ENCODE results near the gene DOCK9. TPM values are rescaled to one million over a fixed set of nuclear protein-coding genes. Genes with fewer than 3 reads are reported as not detected.

Gene DOCK9
- total RNA-seq, 1 donor from 2014 or later: 24.1 TPM

DNA sequence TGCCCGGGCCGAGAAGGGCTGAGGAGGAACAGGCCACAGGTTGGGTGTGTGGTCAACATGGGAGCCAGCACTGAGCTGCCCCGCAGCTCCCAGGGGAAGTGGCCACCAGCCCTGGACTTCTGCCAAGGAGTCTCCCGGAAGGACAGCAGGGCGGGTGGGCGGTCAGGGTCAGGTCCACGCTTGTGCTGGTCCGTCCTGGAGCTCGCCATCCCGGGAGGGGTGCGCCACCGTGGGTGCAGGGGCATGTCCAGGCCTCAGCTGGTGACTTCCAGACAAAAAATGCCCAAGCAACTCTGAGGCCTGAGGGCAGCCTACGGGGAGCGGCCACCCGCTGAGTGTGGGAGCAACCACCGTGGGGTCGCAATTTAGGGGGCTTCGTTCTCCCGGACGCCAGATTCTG, 203.9 kb downstream of the DOCK9 start:
- H3K36me3 Mint-ChIP-seq (ENCODE audit: unreplicated experiment): no peaks in the 10 kb centered on the region
- peaks cover 30% of the 10 kb centered on the region for H3K27me3 Mint-ChIP-seq (ENCODE audit: unreplicated experiment)
- H3K9me3 Mint-ChIP-seq (ENCODE audit: unreplicated experiment): no peaks in the 10 kb centered on the region
- H3K4me3 Mint-ChIP-seq (ENCODE audit: unreplicated experiment): no peak overlapping the region
- no peak for DNase-seq (ENCODE audit: extremely low spot score, unreplicated experiment)
- TF ChIP-seq, protein P1, sequence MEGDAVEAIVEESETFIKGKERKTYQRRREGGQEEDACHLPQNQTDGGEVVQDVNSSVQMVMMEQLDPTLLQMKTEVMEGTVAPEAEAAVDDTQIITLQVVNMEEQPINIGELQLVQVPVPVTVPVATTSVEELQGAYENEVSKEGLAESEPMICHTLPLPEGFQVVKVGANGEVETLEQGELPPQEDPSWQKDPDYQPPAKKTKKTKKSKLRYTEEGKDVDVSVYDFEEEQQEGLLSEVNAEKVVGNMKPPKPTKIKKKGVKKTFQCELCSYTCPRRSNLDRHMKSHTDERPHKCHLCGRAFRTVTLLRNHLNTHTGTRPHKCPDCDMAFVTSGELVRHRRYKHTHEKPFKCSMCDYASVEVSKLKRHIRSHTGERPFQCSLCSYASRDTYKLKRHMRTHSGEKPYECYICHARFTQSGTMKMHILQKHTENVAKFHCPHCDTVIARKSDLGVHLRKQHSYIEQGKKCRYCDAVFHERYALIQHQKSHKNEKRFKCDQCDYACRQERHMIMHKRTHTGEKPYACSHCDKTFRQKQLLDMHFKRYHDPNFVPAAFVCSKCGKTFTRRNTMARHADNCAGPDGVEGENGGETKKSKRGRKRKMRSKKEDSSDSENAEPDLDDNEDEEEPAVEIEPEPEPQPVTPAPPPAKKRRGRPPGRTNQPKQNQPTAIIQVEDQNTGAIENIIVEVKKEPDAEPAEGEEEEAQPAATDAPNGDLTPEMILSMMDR (IDR thresholded peaks at IDR 0.05): no peak
- no peaks in the 10 kb centered on the region for H3K4me1 Mint-ChIP-seq (ENCODE audit: unreplicated experiment)
- H3K27ac Mint-ChIP-seq (ENCODE audit: unreplicated experiment): no peak overlapping the region

DNA sequence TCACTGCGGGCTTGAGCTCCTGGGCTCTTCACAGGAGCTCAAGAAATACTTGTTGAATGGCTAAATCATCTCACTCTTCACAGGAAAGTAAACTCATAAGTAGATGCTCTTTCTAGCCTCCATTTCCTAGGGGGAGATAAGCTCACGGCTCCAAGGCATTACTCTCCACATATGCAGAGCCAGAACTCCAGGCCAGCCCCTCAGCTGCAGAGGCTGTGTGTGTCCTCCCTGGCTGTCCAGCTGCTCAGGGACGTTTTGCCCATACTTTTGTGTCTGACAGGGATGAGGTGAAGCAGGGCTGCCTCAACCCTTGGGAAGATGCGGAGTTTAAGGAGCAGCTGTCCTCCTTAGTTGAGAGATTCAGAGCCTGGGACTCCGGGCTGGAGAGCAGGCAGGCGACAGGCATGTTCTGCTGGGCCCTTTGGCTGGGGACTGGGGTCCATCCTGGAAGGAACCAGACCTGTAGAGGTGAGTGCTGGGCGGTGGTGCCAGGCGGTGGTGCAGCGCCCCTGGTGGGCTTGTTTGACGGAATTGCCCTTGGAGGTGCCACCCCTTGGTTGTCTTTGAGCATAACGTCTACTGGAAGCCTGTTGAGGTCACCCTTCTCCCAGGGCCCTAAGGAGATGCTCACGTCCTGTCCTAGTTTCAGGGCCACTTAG, 204.9 kb downstream of the DOCK9 start:
- peaks cover 38% of the 10 kb centered on the region for H3K27me3 Mint-ChIP-seq (ENCODE audit: unreplicated experiment)
- H3K9me3 Mint-ChIP-seq (ENCODE audit: unreplicated experiment): no peaks in the 10 kb centered on the region
- TF ChIP-seq, protein P1 (IDR thresholded peaks at IDR 0.05): no peak
- DNase-seq (ENCODE audit: extremely low spot score, unreplicated experiment): no peak
- H3K4me3 Mint-ChIP-seq (ENCODE audit: unreplicated experiment): no peak overlapping the region
- H3K36me3 Mint-ChIP-seq (ENCODE audit: unreplicated experiment): no peaks in the 10 kb centered on the region
- no peak overlapping the region for H3K27ac Mint-ChIP-seq (ENCODE audit: unreplicated experiment)
- H3K4me1 Mint-ChIP-seq (ENCODE audit: unreplicated experiment): no peaks in the 10 kb centered on the region

DNA sequence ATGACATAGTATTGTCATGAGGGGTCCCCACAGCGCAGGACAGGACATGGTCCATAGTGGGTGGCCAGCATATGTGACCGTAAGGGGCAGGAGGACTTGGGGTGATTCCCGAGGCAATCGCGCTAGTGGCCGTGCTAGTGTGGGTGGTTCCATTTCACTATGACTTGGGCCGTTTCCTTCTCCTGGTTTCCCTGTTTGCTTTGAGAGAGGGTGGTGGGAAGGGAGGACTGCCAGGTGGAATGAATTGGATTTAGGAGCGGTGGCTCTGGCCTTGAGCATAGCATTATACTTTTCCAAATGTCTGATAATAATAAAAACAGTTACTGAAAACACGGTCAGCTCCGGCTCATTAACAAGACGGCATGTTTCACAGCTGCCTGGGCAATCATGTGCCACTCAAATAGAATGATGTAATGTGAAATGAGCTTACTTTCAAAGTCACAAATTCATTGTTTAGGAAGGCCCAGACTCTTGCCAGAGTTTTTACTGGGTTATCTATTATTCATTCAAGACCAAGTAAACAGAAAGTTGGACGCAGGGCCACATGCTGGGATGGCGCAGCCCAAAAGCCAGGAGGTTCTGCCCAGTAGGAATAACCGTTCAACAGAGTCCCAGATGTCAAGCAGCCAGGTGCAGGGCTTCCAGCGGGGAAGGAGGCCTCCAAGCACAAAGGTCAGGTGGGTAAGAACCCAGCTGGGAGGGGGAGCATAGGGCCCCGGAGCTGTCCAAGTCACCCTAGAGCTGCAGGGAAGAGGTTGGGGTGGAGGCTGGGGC, 205.8 kb downstream of the DOCK9 start:
- no peak for DNase-seq (ENCODE audit: extremely low spot score, unreplicated experiment)
- Mint-ChIP-seq H3K27ac (ENCODE audit: unreplicated experiment) (no peak overlapping the region), H3K27me3 (ENCODE audit: unreplicated experiment) (peaks cover 39% of the 10 kb centered on the region)

DNA sequence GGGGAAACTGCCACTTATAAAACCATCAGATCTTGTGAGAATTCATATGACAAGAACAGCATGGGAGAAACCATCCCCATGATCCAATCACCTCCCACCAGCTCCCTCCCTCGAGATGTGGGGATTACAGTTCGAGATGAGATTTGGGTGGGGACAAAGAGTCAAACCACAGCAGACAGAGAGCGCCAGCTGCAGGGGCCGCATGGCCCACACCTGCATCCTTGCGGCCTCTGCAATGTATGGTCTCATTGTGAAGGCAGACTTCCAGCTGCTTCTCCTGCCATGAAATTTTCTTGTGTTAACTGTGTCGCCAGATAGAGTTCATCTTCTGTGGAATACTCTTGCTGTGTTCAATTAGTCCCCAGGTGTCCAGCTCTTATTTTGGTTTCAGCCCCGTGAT, 208.1 kb downstream of the DOCK9 start:
- TF ChIP-seq, protein P1 (IDR thresholded peaks at IDR 0.05): no peak
- Mint-ChIP-seq H3K4me3 (ENCODE audit: unreplicated experiment) (no peak overlapping the region), H3K27ac (ENCODE audit: unreplicated experiment) (no peak overlapping the region), H3K4me1 (ENCODE audit: unreplicated experiment) (no peaks in the 10 kb centered on the region), H3K27me3 (ENCODE audit: unreplicated experiment) (peaks cover 55% of the 10 kb centered on the region), H3K36me3 (ENCODE audit: unreplicated experiment) (no peaks in the 10 kb centered on the region), H3K9me3 (ENCODE audit: unreplicated experiment) (no peaks in the 10 kb centered on the region)
- no peak for DNase-seq (ENCODE audit: extremely low spot score, unreplicated experiment)

More for the DNA sequence above, 205.8 kb downstream of the DOCK9 start:
- H3K4me3 Mint-ChIP-seq (ENCODE audit: unreplicated experiment): no peak overlapping the region
- TF ChIP-seq, protein P1 (IDR thresholded peaks at IDR 0.05): no peak
- H3K4me1 Mint-ChIP-seq (ENCODE audit: unreplicated experiment): no peaks in the 10 kb centered on the region
- no peaks in the 10 kb centered on the region for H3K36me3 Mint-ChIP-seq (ENCODE audit: unreplicated experiment)
- no peaks in the 10 kb centered on the region for H3K9me3 Mint-ChIP-seq (ENCODE audit: unreplicated experiment)

DNA sequence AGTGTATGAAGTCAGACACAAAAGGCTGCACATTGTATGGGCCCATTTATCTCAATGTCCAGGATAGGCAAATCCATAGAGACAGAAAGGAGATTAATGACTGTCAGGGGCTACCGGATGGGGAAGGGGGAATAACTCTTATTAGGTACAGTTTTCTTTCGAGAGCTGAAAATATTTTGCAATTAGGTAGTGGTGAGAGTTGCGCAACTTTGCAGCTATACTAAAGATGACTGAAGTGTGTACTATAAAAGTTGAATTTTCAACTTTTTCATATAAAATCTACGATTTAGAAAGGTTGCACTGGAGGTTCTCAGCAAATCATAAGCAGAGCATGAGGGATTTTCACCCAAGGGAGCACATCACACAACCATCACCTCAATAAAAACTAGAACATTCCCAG, 209.3 kb downstream of the DOCK9 start:
- no peaks in the 10 kb centered on the region for H3K36me3 Mint-ChIP-seq (ENCODE audit: unreplicated experiment)
- H3K4me1 Mint-ChIP-seq (ENCODE audit: unreplicated experiment): no peaks in the 10 kb centered on the region
- DNase-seq (ENCODE audit: extremely low spot score, unreplicated experiment): no peak
- H3K27me3 Mint-ChIP-seq (ENCODE audit: unreplicated experiment): peaks cover 57% of the 10 kb centered on the region
- no peak overlapping the region for H3K4me3 Mint-ChIP-seq (ENCODE audit: unreplicated experiment)
- H3K9me3 Mint-ChIP-seq (ENCODE audit: unreplicated experiment): no peaks in the 10 kb centered on the region
- TF ChIP-seq, protein P1 (IDR thresholded peaks at IDR 0.05): no peak
- no peak overlapping the region for H3K27ac Mint-ChIP-seq (ENCODE audit: unreplicated experiment)
